ENCODE results near the gene CEP112. TPM values are rescaled to one million over a fixed set of nuclear protein-coding genes. Genes with fewer than 3 reads are reported as not detected.

Gene CEP112
- total RNA-seq, 1 experiment from 2014 or later, result 2.0 TPM

GRCh38 chr17:65627891-65628643 lies 563.9 kb downstream of the CEP112 start:
- Histone ChIP-seq H3K27me3 (ENCODE audit: control insufficient read depth, insufficient read depth, low read length) (no peaks in the 10 kb centered on the region), H3K4me3 (ENCODE audit: insufficient read depth, low read depth, low read length) (no peak overlapping the region), H3K36me3 (replicated peaks; ENCODE audit: control insufficient read depth, insufficient read depth, low read length) (no peaks in the 10 kb centered on the region)
- DNase-seq, result no peak

GRCh38 chr17:65627108-65627507 lies 564.8 kb downstream of the CEP112 start:
- DNase-seq, result no peak
- no peak overlapping the region for H3K4me3 ChIP-seq (ENCODE audit: insufficient read depth, low read depth, low read length)
- H3K36me3 ChIP-seq (replicated peaks; ENCODE audit: control insufficient read depth, insufficient read depth, low read length), result no peaks in the 10 kb centered on the region
- no peaks in the 10 kb centered on the region for H3K27me3 ChIP-seq (ENCODE audit: control insufficient read depth, insufficient read depth, low read length)

GRCh38 chr17:65626451-65626850 lies 565.5 kb downstream of the CEP112 start:
- H3K36me3 ChIP-seq (replicated peaks; ENCODE audit: control insufficient read depth, insufficient read depth, low read length), result no peaks in the 10 kb centered on the region
- H3K27me3 ChIP-seq (ENCODE audit: control insufficient read depth, insufficient read depth, low read length), result no peaks in the 10 kb centered on the region
- no peak overlapping the region for H3K4me3 ChIP-seq (ENCODE audit: insufficient read depth, low read depth, low read length)
- no peak for DNase-seq

GRCh38 chr17:65618516-65618915 lies 573.4 kb downstream of the CEP112 start:
- no peak for DNase-seq
- no peak overlapping the region for H3K4me3 ChIP-seq (ENCODE audit: insufficient read depth, low read depth, low read length)
- no peaks in the 10 kb centered on the region for H3K27me3 ChIP-seq (ENCODE audit: control insufficient read depth, insufficient read depth, low read length)
- H3K36me3 ChIP-seq (replicated peaks; ENCODE audit: control insufficient read depth, insufficient read depth, low read length), result no peaks in the 10 kb centered on the region

- no peaks in the 10 kb centered on the region for H3K36me3 ChIP-seq (replicated peaks; ENCODE audit: control insufficient read depth, insufficient read depth, low read length)
- no peak overlapping the region for H3K4me3 ChIP-seq (ENCODE audit: insufficient read depth, low read depth, low read length)
- DNase-seq, result no peak
- H3K27me3 ChIP-seq (ENCODE audit: control insufficient read depth, insufficient read depth, low read length), result no peaks in the 10 kb centered on the region
Observed at GRCh38 chr17:65617496-65617895, 574.4 kb downstream of the CEP112 start.

- no peaks in the 10 kb centered on the region for H3K27me3 ChIP-seq (ENCODE audit: control insufficient read depth, insufficient read depth, low read length)
- no peak for DNase-seq
- no peak overlapping the region for H3K4me3 ChIP-seq (ENCODE audit: insufficient read depth, low read depth, low read length)
- no peaks in the 10 kb centered on the region for H3K36me3 ChIP-seq (replicated peaks; ENCODE audit: control insufficient read depth, insufficient read depth, low read length)
Observed at GRCh38 chr17:65609749-65610148, 582.2 kb downstream of the CEP112 start.

- no peak for DNase-seq
- no peaks in the 10 kb centered on the region for H3K36me3 ChIP-seq (replicated peaks; ENCODE audit: control insufficient read depth, insufficient read depth, low read length)
- H3K27me3 ChIP-seq (ENCODE audit: control insufficient read depth, insufficient read depth, low read length), result no peaks in the 10 kb centered on the region
- no peak overlapping the region for H3K4me3 ChIP-seq (ENCODE audit: insufficient read depth, low read depth, low read length)
Observed at GRCh38 chr17:65609286-65609685, 582.6 kb downstream of the CEP112 start.

- no peak for DNase-seq
- Histone ChIP-seq H3K36me3 (replicated peaks; ENCODE audit: control insufficient read depth, insufficient read depth, low read length) (no peaks in the 10 kb centered on the region), H3K4me3 (ENCODE audit: insufficient read depth, low read depth, low read length) (no peak overlapping the region), H3K27me3 (ENCODE audit: control insufficient read depth, insufficient read depth, low read length) (no peaks in the 10 kb centered on the region)
Observed at GRCh38 chr17:65604070-65604469, 587.9 kb downstream of the CEP112 start.

- DNase-seq, result no peak
- Histone ChIP-seq H3K36me3 (replicated peaks; ENCODE audit: control insufficient read depth, insufficient read depth, low read length) (no peaks in the 10 kb centered on the region), H3K27me3 (ENCODE audit: control insufficient read depth, insufficient read depth, low read length) (no peaks in the 10 kb centered on the region), H3K4me3 (ENCODE audit: insufficient read depth, low read depth, low read length) (no peak overlapping the region)
Observed at GRCh38 chr17:65601881-65602280, 590.1 kb downstream of the CEP112 start.

GRCh38 chr17:65601145-65601544 lies 590.8 kb downstream of the CEP112 start:
- Histone ChIP-seq H3K4me3 (ENCODE audit: insufficient read depth, low read depth, low read length) (no peak overlapping the region), H3K27me3 (ENCODE audit: control insufficient read depth, insufficient read depth, low read length) (no peaks in the 10 kb centered on the region), H3K36me3 (replicated peaks; ENCODE audit: control insufficient read depth, insufficient read depth, low read length) (no peaks in the 10 kb centered on the region)
- DNase-seq, result no peak

- Histone ChIP-seq H3K36me3 (replicated peaks; ENCODE audit: control insufficient read depth, insufficient read depth, low read length) (no peaks in the 10 kb centered on the region), H3K27me3 (ENCODE audit: control insufficient read depth, insufficient read depth, low read length) (no peaks in the 10 kb centered on the region), H3K4me3 (ENCODE audit: insufficient read depth, low read depth, low read length) (no peak overlapping the region)
- no peak for DNase-seq
Observed at GRCh38 chr17:65600518-65600917, 591.4 kb downstream of the CEP112 start.

- DNase-seq, result no peak
- Histone ChIP-seq H3K36me3 (replicated peaks; ENCODE audit: control insufficient read depth, insufficient read depth, low read length) (no peaks in the 10 kb centered on the region), H3K27me3 (ENCODE audit: control insufficient read depth, insufficient read depth, low read length) (no peaks in the 10 kb centered on the region), H3K4me3 (ENCODE audit: insufficient read depth, low read depth, low read length) (no peak overlapping the region)
Observed at GRCh38 chr17:65599650-65600049, 592.3 kb downstream of the CEP112 start.

- no peak for DNase-seq
- Histone ChIP-seq H3K36me3 (replicated peaks; ENCODE audit: control insufficient read depth, insufficient read depth, low read length) (no peaks in the 10 kb centered on the region), H3K4me3 (ENCODE audit: insufficient read depth, low read depth, low read length) (no peak overlapping the region), H3K27me3 (ENCODE audit: control insufficient read depth, insufficient read depth, low read length) (no peaks in the 10 kb centered on the region)
Observed at GRCh38 chr17:65598746-65599145, 593.2 kb downstream of the CEP112 start.

GRCh38 chr17:65595071-65595656 lies 596.8 kb downstream of the CEP112 start:
- Histone ChIP-seq H3K36me3 (replicated peaks; ENCODE audit: control insufficient read depth, insufficient read depth, low read length) (no peaks in the 10 kb centered on the region), H3K27me3 (ENCODE audit: control insufficient read depth, insufficient read depth, low read length) (no peaks in the 10 kb centered on the region; the same call in 1 of the 2 replicates), H3K4me3 (ENCODE audit: insufficient read depth, low read depth, low read length) (no peak overlapping the region)
- peak; percentile 64 for DNase-seq

All from H7 (cell line).